Colonic mucosa (tissue), 4 donors: Measurements from ENCODE around the gene FADS3. TPM values are rescaled to one million over a fixed set of nuclear protein-coding genes. Genes with fewer than 3 reads are reported as not detected.
A peak's percentile ranks its signal among the peaks of the same experiment; 100 is the strongest.

Experiments used
- DNase-seq: peaks from one replicate; pipeline ENCODE4 v3.0.0-alpha.2; 2020
- H3K27ac ChIP-seq: fragments of 200-600 bp; one replicate; pipeline ENCODE4 v1.8.0; 2021
- H3K27me3 ChIP-seq: fragments of 200-600 bp; one replicate; pipeline ENCODE4 v1.8.0; 2021
- H3K36me3 ChIP-seq: fragments of 200-600 bp; one replicate; pipeline ENCODE4 v1.8.0; 2021
- H3K4me1 ChIP-seq: fragments of 200-600 bp; one replicate; pipeline ENCODE4 v1.8.0; 2021; ENCODE audit warnings: mild to moderate bottlenecking
- H3K4me3 ChIP-seq: fragments of 200-600 bp; one replicate; pipeline ENCODE4 v1.8.0; 2021
- H3K9ac ChIP-seq, 2 donors: one replicate each; pipeline ENCODE4 v1.7.0; 2013; ENCODE audit warnings: control low read depth in 2 of 2, low read depth in 2 of 2, low read length in 2 of 2
- H3K9me3 ChIP-seq: fragments of 200-600 bp; one replicate; pipeline ENCODE4 v1.8.0; 2021
- CTCF ChIP-seq: fragments of 200-600 bp; IDR thresholded peaks from one replicate; pipeline ENCODE4 v1.8.0; 2022; ENCODE audit warnings: antibody characterized with exemption, mild to moderate bottlenecking
- intact Hi-C: fragments of 100-400 bp; cut with DNase I; formaldehyde crosslinking; loops from one replicate; pipeline ENCODE4 v1.14.1; 2022
- total RNA-seq, 2 donors: library from RNA; stranded (reverse); fragmentation: NEBNext Ultra II Directional in 1 of 2; extraction: Animal tissue kit (Norgen Biotek cat#: 25700) in 1 of 2; gene quantifications; one replicate each; pipeline ENCODE4 v1.2.1, GENCODE V29; 2021
- donor health status: healthy.
- donor health status: DM: no; HTN: no; CAD: no.
- donor health status: DM: no; HTN: no; CAD: no.

FADS3 gene
- total RNA-seq, 2 donors from 2014 or later: 10.4 to 13.3 TPM

- intact Hi-C loops: loop anchor here (10.0 kb wide), 1 partner anchor 70 kb away; no protein-coding TSS in a partner anchor
- H3K27ac ChIP-seq: no peak overlapping the region
Observed at GRCh38 chr11:61874853-61875252, 16.5 kb downstream of the FADS3 start.

GRCh38 chr11:61874377-61874809 lies 17.0 kb downstream of the FADS3 start:
- Histone ChIP-seq H3K27ac (no peak overlapping the region), H3K27me3 (no peaks in the 10 kb centered on the region)

More at GRCh38 chr11:61874853-61875252, 16.5 kb downstream of the FADS3 start:
- Histone ChIP-seq H3K9ac (no peak overlapping the region), H3K4me1 (no peaks in the 10 kb centered on the region), H3K4me3 (no peak overlapping the region), H3K9me3 (no peaks in the 10 kb centered on the region), H3K27me3 (no peaks in the 10 kb centered on the region), H3K36me3 (no peaks in the 10 kb centered on the region)
- TF ChIP-seq CTCF: no peak
- no peak for DNase-seq

GRCh38 chr11:61873588-61874376 lies 17.6 kb downstream of the FADS3 start:
- no peak for DNase-seq
- Histone ChIP-seq H3K27ac (no peak overlapping the region), H3K9ac (no peak overlapping the region), H3K36me3 (no peaks in the 10 kb centered on the region), H3K9me3 (no peaks in the 10 kb centered on the region), H3K4me3 (no peak overlapping the region), H3K27me3 (no peaks in the 10 kb centered on the region), H3K4me1 (no peaks in the 10 kb centered on the region)
- intact Hi-C loops: loop anchor here (10.0 kb wide), 1 partner anchor 69 kb away; no protein-coding TSS in a partner anchor
- TF ChIP-seq CTCF: no peak

More at GRCh38 chr11:61874377-61874809, 17.0 kb downstream of the FADS3 start:
- Histone ChIP-seq H3K4me1 (no peaks in the 10 kb centered on the region), H3K9me3 (no peaks in the 10 kb centered on the region), H3K4me3 (no peak overlapping the region), H3K9ac (no peak overlapping the region), H3K36me3 (no peaks in the 10 kb centered on the region)
- intact Hi-C loops: loop anchor here (10.0 kb wide), 1 partner anchor 70 kb away; no protein-coding TSS in a partner anchor
- DNase-seq: no peak
- TF ChIP-seq CTCF: no peak

GRCh38 chr11:61872935-61873565 lies 18.3 kb downstream of the FADS3 start:
- TF ChIP-seq CTCF: no peak
- intact Hi-C loops: loop anchor here (10.0 kb wide), 1 partner anchor 68 kb away; no protein-coding TSS in a partner anchor
- Histone ChIP-seq H3K27ac (no peak overlapping the region), H3K27me3 (no peaks in the 10 kb centered on the region), H3K4me1 (no peaks in the 10 kb centered on the region), H3K9ac (no peak overlapping the region), H3K9me3 (no peaks in the 10 kb centered on the region), H3K4me3 (no peak overlapping the region), H3K36me3 (no peaks in the 10 kb centered on the region)
- no peak for DNase-seq

GRCh38 chr11:61871158-61871597 lies 20.2 kb downstream of the FADS3 start:
- no peak overlapping the region for H3K9ac ChIP-seq
- H3K27me3 ChIP-seq: no peaks in the 10 kb centered on the region
- intact Hi-C loops: loop anchor here (10.0 kb wide), 1 partner anchor 66 kb away; no protein-coding TSS in a partner anchor
- H3K4me1 ChIP-seq: no peaks in the 10 kb centered on the region
- no peak overlapping the region for H3K27ac ChIP-seq
- peak; percentile 66 for DNase-seq
- peak; percentile 80 for TF ChIP-seq CTCF
- H3K4me3 ChIP-seq: no peak overlapping the region
- no peaks in the 10 kb centered on the region for H3K36me3 ChIP-seq
- H3K9me3 ChIP-seq: no peaks in the 10 kb centered on the region
